CD14-positive monocyte (primary cell): ENCODE results near the gene PRAF2. TPM values are rescaled to one million over a fixed set of nuclear protein-coding genes. Genes with fewer than 3 reads are reported as not detected.
A peak's percentile ranks its signal among the peaks of the same experiment; 100 is the strongest.

Experiments used
- DNase-seq, 3 donors: peaks; one replicate each; pipeline ENCODE4 v3.0.0-alpha.2; 2011 to 2022
- H2AFZ ChIP-seq: 2 replicates; pipeline ENCODE4 v1.6.0; 2012; ENCODE audit warnings: mild to moderate bottlenecking, low read depth, low read length, inconsistent platforms; ENCODE audit not compliant: insufficient read depth, poor library complexity, severe bottlenecking
- H3K27ac ChIP-seq, 2 donors: 1 replicate in 1 of 2; 2 replicates in 1 of 2; pipeline ENCODE4 v1.5.1; 2012 to 2013; ENCODE audit warnings: low read length in 2 of 2, control low read depth in 1 of 2, inconsistent platforms in 1 of 2, low read depth in 1 of 2, mild to moderate bottlenecking in 1 of 2
- H3K27me3 ChIP-seq, 2 donors: one replicate each; pipeline versions ENCODE4 v1.6.0 to v1.6.1; 2011 to 2013; ENCODE audit warnings: low read length in 2 of 2; ENCODE audit not compliant: control insufficient read depth in 2 of 2, insufficient read depth in 2 of 2
- H3K36me3 ChIP-seq, 2 donors: replicated peaks in 1 of 2; 1 replicate in 1 of 2; 2 replicates in 1 of 2; pipeline versions ENCODE4 v1.5.1 to v1.6.1; 2012 to 2013; ENCODE audit warnings: low read length in 2 of 2, control low read depth in 1 of 2, inconsistent platforms in 1 of 2, mild to moderate bottlenecking in 1 of 2; ENCODE audit not compliant: insufficient read depth in 2 of 2, control insufficient read depth in 1 of 2
- H3K4me1 ChIP-seq, 2 donors: 1 replicate in 1 of 2; 2 replicates in 1 of 2; pipeline versions ENCODE4 v1.5.1 to v1.6.1; 2012 to 2013; ENCODE audit warnings: low read length in 2 of 2, control low read depth in 1 of 2, inconsistent platforms in 1 of 2, mild to moderate bottlenecking in 1 of 2, moderate library complexity in 1 of 2; ENCODE audit not compliant: insufficient read depth in 2 of 2, control insufficient read depth in 1 of 2
- H3K4me2 ChIP-seq: replicated peaks from 2 replicates; pipeline ENCODE3; 2012; ENCODE audit warnings: low read length, moderate library complexity, mild to moderate bottlenecking; ENCODE audit not compliant: poor library complexity, severe bottlenecking; ENCODE audit errors: extremely low read depth
- H3K4me3 ChIP-seq, 3 experiments: fragments of 200-600 bp in 1 of 3; sonication (generic) in 1 of 3; replicated peaks in 1 of 3; 1 replicate in 2 of 3; 2 replicates in 1 of 3; pipeline ENCODE4 v1.5.1; 2011 to 2013; ENCODE audit warnings: low read length in 3 of 3, mild to moderate bottlenecking in 3 of 3, control low read depth in 2 of 3, low read depth in 2 of 3, inconsistent platforms in 1 of 3, moderate library complexity in 1 of 3
- H3K79me2 ChIP-seq: 2 replicates; pipeline ENCODE4 v1.6.0; 2012; ENCODE audit warnings: mild to moderate bottlenecking, control low read depth, inconsistent platforms, low read length, moderate library complexity; ENCODE audit not compliant: insufficient read depth
- H3K9ac ChIP-seq: 2 replicates; pipeline ENCODE4 v1.6.0; 2017; ENCODE audit warnings: low read length, mild to moderate bottlenecking; ENCODE audit not compliant: insufficient read depth, poor library complexity, severe bottlenecking
- H3K9me3 ChIP-seq, 2 donors: replicated peaks in 1 of 2; 1 replicate in 1 of 2; 2 replicates in 1 of 2; pipeline versions ENCODE4 v1.5.1 to v1.6.1; 2012 to 2013; ENCODE audit warnings: low read length in 2 of 2, control low read depth in 1 of 2; ENCODE audit not compliant: control insufficient read depth in 1 of 2, insufficient read depth in 1 of 2
- H4K20me1 ChIP-seq: 2 replicates; pipeline ENCODE4 v1.6.0; 2012; ENCODE audit warnings: mild to moderate bottlenecking, low read length, control low read depth, moderate library complexity; ENCODE audit not compliant: insufficient read depth
- H3K27ac Mint-ChIP-seq, 7 donors: one replicate each; pipeline ENCODE4 v1.8.0; 2020; ENCODE audit warnings: mild to moderate bottlenecking in 7 of 7, mixed read lengths in 7 of 7, moderate library complexity in 6 of 7, inconsistent platforms in 2 of 7
- H3K27me3 Mint-ChIP-seq, 3 donors: one replicate each; pipeline ENCODE4 v1.8.0; 2021 to 2022; ENCODE audit warnings: low read depth in 3 of 3, mild to moderate bottlenecking in 3 of 3, mixed read lengths in 3 of 3, moderate library complexity in 3 of 3, inconsistent platforms in 1 of 3
- H3K36me3 Mint-ChIP-seq, 2 donors: one replicate each; pipeline ENCODE4 v1.8.0; 2020; ENCODE audit warnings: mixed read lengths in 2 of 2, inconsistent platforms in 1 of 2, mild to moderate bottlenecking in 1 of 2
- H3K4me1 Mint-ChIP-seq: one replicate; pipeline ENCODE4 v1.8.0; 2020; ENCODE audit warnings: mild to moderate bottlenecking, mixed read lengths
- H3K4me3 Mint-ChIP-seq, 2 donors: one replicate each; pipeline ENCODE4 v1.8.0; 2020; ENCODE audit warnings: mild to moderate bottlenecking in 2 of 2, mixed read lengths in 2 of 2, moderate library complexity in 1 of 2
- H3K9me3 Mint-ChIP-seq, 7 donors: one replicate each; pipeline ENCODE4 v1.8.0; 2020 to 2022; ENCODE audit warnings: mixed read lengths in 7 of 7, mild to moderate bottlenecking in 6 of 7, moderate library complexity in 6 of 7, inconsistent platforms in 2 of 7
- WGBS: methylation state at CpG from one replicate; pipeline ENCODE4 v1.1.5; 2013; ENCODE audit warnings: missing lambda C conversion rate; ENCODE audit not compliant: insufficient coverage; 5-methylcytosine and 5-hydroxymethylcytosine counted together
- intact Hi-C, 2 donors: fragments of 100-400 bp; cut with micrococcal nuclease; formaldehyde crosslinking; loops; one replicate each; pipeline versions ENCODE4 v1.15.0 to v1.15.1; 2023
- polyA plus RNA-seq, 3 donors: library from polyadenylated mRNA; depleted of rRNA in 1 of 3; unstranded in 2 of 3; stranded (reverse) in 1 of 3; fragments of 300-500 nt in 2 of 3; fragments of >200 nt in 1 of 3; fragmentation: Illumina TruSeq in 2 of 3; gene quantifications; 1 replicate in 2 of 3; 2 replicates in 1 of 3; pipeline ENCODE4 v1.2.3, GENCODE V29; 2012 to 2021
- TF ChIP-seq, protein P1 (sequence below): fragments of 200-600 bp; IDR thresholded peaks from one replicate; pipeline ENCODE4 v1.8.0; 2022; ENCODE audit warnings: antibody characterized with exemption, mild to moderate bottlenecking

Gene PRAF2
- polyA plus RNA-seq, 3 donors, result 4.1 to 7.9 (median 5.5) TPM

GRCh38 chrX:49040376-49040955 lies 33.3 kb downstream of the PRAF2 start:
- Histone ChIP-seq H3K4me3 (peak overlapping the region in 1 of 3 experiments; percentile 91), H3K9ac (peak overlapping the region; percentile 11), H3K27ac (peak overlapping the region; percentile 51 to 88), H3K79me2 (peaks cover 59% of the 10 kb centered on the region), H2AFZ (no peak overlapping the region), H4K20me1 (peaks cover 19% of the 10 kb centered on the region), H3K4me2 (peak overlapping the region; percentile 80), H3K4me1 (peaks cover 31 to 34% of the 10 kb centered on the region in 2 donors), H3K27me3 (no peaks in the 10 kb centered on the region), H3K9me3 (no peaks in the 10 kb centered on the region), H3K36me3 (peaks cover 27 to 34% of the 10 kb centered on the region in 2 donors)
- Mint-ChIP-seq H3K4me3 (peak overlapping the region; percentile 61 to 95), H3K27me3 (peaks cover 0 to 6% (median 0%) of the 10 kb centered on the region in 3 donors), H3K36me3 (peaks cover 26 to 38% of the 10 kb centered on the region in 2 donors), H3K4me1 (peaks cover 44% of the 10 kb centered on the region), H3K27ac (peak overlapping the region; percentile 94 to 97 (median 96)), H3K9me3 (peaks cover 0 to 19% (median 3%) of the 10 kb centered on the region in 7 donors)
- intact Hi-C loops, result loop anchor here (5.0 to 10.0 kb wide), 4 partner anchors 38 to 146 kb away; partner anchors contain the start of genes GRIPAP1 (in 2 of the 2), OTUD5 (in 1 of the 2), PIM2 (in 1 of the 2) and PQBP1 (in 1 of the 2)
- TF ChIP-seq, protein P1, sequence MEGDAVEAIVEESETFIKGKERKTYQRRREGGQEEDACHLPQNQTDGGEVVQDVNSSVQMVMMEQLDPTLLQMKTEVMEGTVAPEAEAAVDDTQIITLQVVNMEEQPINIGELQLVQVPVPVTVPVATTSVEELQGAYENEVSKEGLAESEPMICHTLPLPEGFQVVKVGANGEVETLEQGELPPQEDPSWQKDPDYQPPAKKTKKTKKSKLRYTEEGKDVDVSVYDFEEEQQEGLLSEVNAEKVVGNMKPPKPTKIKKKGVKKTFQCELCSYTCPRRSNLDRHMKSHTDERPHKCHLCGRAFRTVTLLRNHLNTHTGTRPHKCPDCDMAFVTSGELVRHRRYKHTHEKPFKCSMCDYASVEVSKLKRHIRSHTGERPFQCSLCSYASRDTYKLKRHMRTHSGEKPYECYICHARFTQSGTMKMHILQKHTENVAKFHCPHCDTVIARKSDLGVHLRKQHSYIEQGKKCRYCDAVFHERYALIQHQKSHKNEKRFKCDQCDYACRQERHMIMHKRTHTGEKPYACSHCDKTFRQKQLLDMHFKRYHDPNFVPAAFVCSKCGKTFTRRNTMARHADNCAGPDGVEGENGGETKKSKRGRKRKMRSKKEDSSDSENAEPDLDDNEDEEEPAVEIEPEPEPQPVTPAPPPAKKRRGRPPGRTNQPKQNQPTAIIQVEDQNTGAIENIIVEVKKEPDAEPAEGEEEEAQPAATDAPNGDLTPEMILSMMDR, result no peak
- WGBS, result no CpG with 5 or more reads among the region's 7 CpGs
- DNase-seq, result no peak

GRCh38 chrX:49039598-49040375 lies 34.0 kb downstream of the PRAF2 start:
- intact Hi-C loops, result loop anchor here (5.0 to 10.0 kb wide), 5 partner anchors 37 to 145 kb away; partner anchors contain the start of genes GRIPAP1 (in 2 of the 2), OTUD5 (in 1 of the 2), PIM2 (in 1 of the 2) and PQBP1 (in 1 of the 2)
- peaks cover 59% of the 10 kb centered on the region for H3K79me2 ChIP-seq
- H3K9me3 ChIP-seq, result no peaks in the 10 kb centered on the region
- H3K4me2 ChIP-seq, result peak overlapping the region; percentile 80
- peaks cover 0 to 16% (median 3%) of the 10 kb centered on the region in 7 donors for H3K9me3 Mint-ChIP-seq
- H4K20me1 ChIP-seq, result peaks cover 19% of the 10 kb centered on the region
- peak overlapping the region; percentile 88 to 96 (median 91) for H3K27ac Mint-ChIP-seq
- H3K27me3 Mint-ChIP-seq, result peaks cover 0 to 6% (median 0%) of the 10 kb centered on the region in 3 donors
- H3K4me3 Mint-ChIP-seq, result peak overlapping the region; percentile 61 to 73
- H3K4me1 ChIP-seq, result peaks cover 32 to 34% of the 10 kb centered on the region in 2 donors
- peaks cover 27 to 44% of the 10 kb centered on the region in 2 donors for H3K36me3 Mint-ChIP-seq
- H2AFZ ChIP-seq, result no peak overlapping the region
- H3K4me3 ChIP-seq, result peak overlapping the region in 1 of 3 experiments; percentile 91
- WGBS, result no CpG with 5 or more reads among the region's 9 CpGs
- TF ChIP-seq, protein P1, result no peak
- H3K4me1 Mint-ChIP-seq, result peaks cover 45% of the 10 kb centered on the region
- no peaks in the 10 kb centered on the region for H3K27me3 ChIP-seq
- H3K36me3 ChIP-seq, result peaks cover 28 to 36% of the 10 kb centered on the region in 2 donors
- peak; percentile 83 to 92 (median 88) for DNase-seq
- peak overlapping the region; percentile 51 to 88 for H3K27ac ChIP-seq
- H3K9ac ChIP-seq, result peak overlapping the region; percentile 11
